CD4-positive, alpha-beta T cell treated with Interleukin-4 for 4 hours (primary cell): ENCODE data around the gene PITX1.

Experiments
- DNase-seq: peaks from one replicate; pipeline ENCODE4 v3.0.0-alpha.2; 2020

The PITX1 gene

GRCh38 chr5:135040333-135041144 lies 6.5 kb upstream of the PITX1 start:
- DNase-seq = no peak

- DNase-seq = no peak
Measured at GRCh38 chr5:135040034-135040332, 6.0 kb upstream of the PITX1 start.

- DNase-seq = no peak
Measured at GRCh38 chr5:135039271-135040033, 5.4 kb upstream of the PITX1 start.

- DNase-seq = no peak
Measured at GRCh38 chr5:135038813-135039270, 4.8 kb upstream of the PITX1 start.

GRCh38 chr5:135038205-135038812 lies 4.3 kb upstream of the PITX1 start:
- no peak for DNase-seq

- no peak for DNase-seq
Measured at GRCh38 chr5:135037519-135038204, 3.6 kb upstream of the PITX1 start.

GRCh38 chr5:135036405-135036804 lies 2.4 kb upstream of the PITX1 start:
- no peak for DNase-seq

GRCh38 chr5:135035678-135036030 lies 1.6 kb upstream of the PITX1 start:
- no peak for DNase-seq

- DNase-seq = no peak
Measured at GRCh38 chr5:135034963-135035677, 1.1 kb upstream of the PITX1 start.

- no peak for DNase-seq
Measured at GRCh38 chr5:135034236-135034962, 371 bp upstream of the PITX1 start.

- DNase-seq = no peak
Measured at GRCh38 chr5:135032999-135033861, 798 bp downstream of the PITX1 start.

GRCh38 chr5:135032695-135032998 lies 1.4 kb downstream of the PITX1 start:
- no peak for DNase-seq

GRCh38 chr5:135031813-135032694 lies 2.0 kb downstream of the PITX1 start:
- no peak for DNase-seq

GRCh38 chr5:135030956-135031812 lies 2.8 kb downstream of the PITX1 start:
- DNase-seq = no peak

- no peak for DNase-seq
Measured at GRCh38 chr5:135030123-135030955, 3.7 kb downstream of the PITX1 start.

GRCh38 chr5:135029477-135030122 lies 4.4 kb downstream of the PITX1 start:
- DNase-seq = no peak

GRCh38 chr5:135028791-135029476 lies 5.1 kb downstream of the PITX1 start:
- DNase-seq = no peak
